HG03103 (cell line): ENCODE results near the gene LRRC74A.
A peak's percentile ranks its signal among the peaks of the same experiment; 100 is the strongest.

ENCODE experiments used
- ATAC-seq: cut with Tn5 transposase; IDR thresholded peaks from one replicate; pipeline ENCODE4 v1.9.1; 2021; ENCODE audit warnings: low read depth; ENCODE audit not compliant: unreplicated experiment

The LRRC74A gene

GRCh38 chr14:76826122-76826521 is at the start of gene LRRC74A:
LRRC74A (plus strand) TSS chr14:76826408; CDS start chr14:76826698, 290 bp downstream.
- ATAC-seq: no peak

- ATAC-seq: no peak
These were observed 49.6 kb upstream of the LRRC74A start for GRCh38 chr14:76776428-76777251.

GRCh38 chr14:76777721-76778120 is 48.5 kb upstream of the LRRC74A start:
- ATAC-seq: no peak

- no peak for ATAC-seq
These were observed 47.5 kb upstream of the LRRC74A start for GRCh38 chr14:76778546-76779215.

- no peak for ATAC-seq
These were observed 46.8 kb upstream of the LRRC74A start for GRCh38 chr14:76779221-76780057.

- ATAC-seq: no peak
These were observed 46.2 kb upstream of the LRRC74A start for GRCh38 chr14:76780058-76780345.

GRCh38 chr14:76780360-76780759 is 45.8 kb upstream of the LRRC74A start:
- no peak for ATAC-seq

GRCh38 chr14:76780875-76781647 is 45.1 kb upstream of the LRRC74A start:
- no peak for ATAC-seq

GRCh38 chr14:76781648-76782051 is 44.6 kb upstream of the LRRC74A start:
- no peak for ATAC-seq

GRCh38 chr14:76782115-76782884 is 43.9 kb upstream of the LRRC74A start:
- ATAC-seq: no peak

GRCh38 chr14:76782885-76783566 is 43.2 kb upstream of the LRRC74A start:
- no peak for ATAC-seq

- ATAC-seq: no peak
These were observed 41.8 kb upstream of the LRRC74A start for GRCh38 chr14:76784266-76784874.

- ATAC-seq: peak; percentile 77
These were observed 41.3 kb upstream of the LRRC74A start for GRCh38 chr14:76784881-76785280.

- no peak for ATAC-seq
These were observed 39.6 kb upstream of the LRRC74A start for GRCh38 chr14:76786601-76787000.

GRCh38 chr14:76792422-76792821 is 33.8 kb upstream of the LRRC74A start:
- no peak for ATAC-seq

- ATAC-seq: no peak
These were observed 32.9 kb upstream of the LRRC74A start for GRCh38 chr14:76793324-76793723.

- ATAC-seq: no peak
These were observed 32.3 kb upstream of the LRRC74A start for GRCh38 chr14:76793956-76794355.

- no peak for ATAC-seq
These were observed 19.8 kb upstream of the LRRC74A start for GRCh38 chr14:76806446-76806845.

- ATAC-seq: no peak
These were observed 18.2 kb upstream of the LRRC74A start for GRCh38 chr14:76808011-76808410.
